ENCODE results near the gene ETF1.
A peak's percentile ranks its signal among the peaks of the same experiment; 100 is the strongest.
"Not testable (repeated sequence)": the region's sequence is repeated elsewhere in the genome, so short reads cannot be mapped to it uniquely, and the experiment has no call there.

Gene ETF1

GRCh38 chr5:138528208-138528607 is 14.8 kb downstream of the ETF1 start:
- no peak for DNase-seq

- no peak for DNase-seq
These were observed 15.9 kb downstream of the ETF1 start for GRCh38 chr5:138527170-138527569.

GRCh38 chr5:138523406-138523805 is 19.6 kb downstream of the ETF1 start:
- DNase-seq, result no peak

- DNase-seq, result no peak
These were observed 22.1 kb downstream of the ETF1 start for GRCh38 chr5:138520971-138521370.

GRCh38 chr5:138517437-138517836 is 25.6 kb downstream of the ETF1 start:
- no peak for DNase-seq

- DNase-seq, result no peak
These were observed 27.3 kb downstream of the ETF1 start for GRCh38 chr5:138515556-138516245.

- DNase-seq, result no peak
These were observed 29.0 kb downstream of the ETF1 start for GRCh38 chr5:138514021-138514420.

- no peak for DNase-seq
These were observed 34.1 kb downstream of the ETF1 start for GRCh38 chr5:138508958-138509357.

GRCh38 chr5:138507485-138507884 is 35.6 kb downstream of the ETF1 start:
- not testable (repeated sequence) for DNase-seq

- no peak for DNase-seq
These were observed 36.4 kb downstream of the ETF1 start for GRCh38 chr5:138506370-138507306.

- DNase-seq, result no peak
These were observed 38.2 kb downstream of the ETF1 start for GRCh38 chr5:138504799-138505198.

- peak; percentile 26 for DNase-seq
These were observed 39.4 kb downstream of the ETF1 start for GRCh38 chr5:138503487-138504270.

GRCh38 chr5:138502521-138502920 is 40.5 kb downstream of the ETF1 start:
- DNase-seq, result no peak

- no peak for DNase-seq
These were observed 40.9 kb downstream of the ETF1 start for GRCh38 chr5:138502121-138502520.

GRCh38 chr5:138498376-138498775 is 44.7 kb downstream of the ETF1 start:
- no peak for DNase-seq

- DNase-seq, result no peak
These were observed 47.7 kb downstream of the ETF1 start for GRCh38 chr5:138495351-138495750.

GRCh38 chr5:138492560-138493045 is 50.4 kb downstream of the ETF1 start:
- DNase-seq, result no peak

- DNase-seq, result peak; percentile 83
These were observed 51.1 kb downstream of the ETF1 start for GRCh38 chr5:138491669-138492559.

GRCh38 chr5:138491284-138491648 is 51.8 kb downstream of the ETF1 start:
- DNase-seq, result no peak

- DNase-seq, result no peak
These were observed 52.3 kb downstream of the ETF1 start for GRCh38 chr5:138490648-138491283.

GRCh38 chr5:138489683-138490061 is 53.4 kb downstream of the ETF1 start:
- no peak for DNase-seq

GRCh38 chr5:138488481-138488945 is 54.5 kb downstream of the ETF1 start:
- no peak for DNase-seq

Measured in stimulated activated CD4-positive, alpha-beta T cell treated with anti-CD3 and anti-CD28 coated beads, Interleukin-4, amount 100 ng/mL, for 24 hours (primary cell).